HG02623 (cell line): ENCODE data around the gene B3GNT3.
A peak's percentile ranks its signal among the peaks of the same experiment; 100 is the strongest.
"Not testable (repeated sequence)": the region's sequence is repeated elsewhere in the genome, so short reads cannot be mapped to it uniquely, and the experiment has no call there.

Experiments
- ATAC-seq: cut with Tn5 transposase; IDR thresholded peaks from one replicate; pipeline ENCODE4 v1.9.1; 2021; ENCODE audit warnings: moderate library complexity; ENCODE audit not compliant: unreplicated experiment

Gene B3GNT3

DNA sequence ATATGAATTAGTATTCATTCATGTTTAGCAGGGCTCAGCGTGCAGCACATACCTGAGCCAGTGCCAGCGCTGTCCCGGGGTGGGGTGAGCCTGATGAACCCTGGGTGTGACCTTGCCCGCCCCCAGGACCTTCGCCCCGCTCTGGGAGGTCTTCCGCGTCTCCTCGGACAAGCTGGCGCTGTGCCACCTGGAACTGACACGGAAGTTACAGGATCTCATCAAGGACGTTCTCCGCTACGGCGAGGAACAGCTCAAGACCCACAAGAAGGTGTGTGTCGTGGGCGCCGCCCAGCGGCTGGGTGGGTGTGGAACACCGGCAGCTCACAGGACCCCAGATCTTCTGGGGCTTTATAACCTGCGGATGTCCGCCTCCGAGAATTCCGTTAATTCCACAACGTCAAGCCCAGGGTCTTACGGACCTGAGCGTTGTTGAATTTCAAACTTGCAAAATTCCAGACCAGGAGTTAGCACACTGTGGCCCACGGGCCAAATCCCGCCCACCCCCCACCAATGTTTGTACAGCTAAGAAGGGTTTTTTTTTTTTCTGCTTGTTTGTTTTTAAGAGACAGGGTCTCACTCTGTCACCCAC lies 28.3 kb upstream of the B3GNT3 start:
- no peak for ATAC-seq

DNA sequence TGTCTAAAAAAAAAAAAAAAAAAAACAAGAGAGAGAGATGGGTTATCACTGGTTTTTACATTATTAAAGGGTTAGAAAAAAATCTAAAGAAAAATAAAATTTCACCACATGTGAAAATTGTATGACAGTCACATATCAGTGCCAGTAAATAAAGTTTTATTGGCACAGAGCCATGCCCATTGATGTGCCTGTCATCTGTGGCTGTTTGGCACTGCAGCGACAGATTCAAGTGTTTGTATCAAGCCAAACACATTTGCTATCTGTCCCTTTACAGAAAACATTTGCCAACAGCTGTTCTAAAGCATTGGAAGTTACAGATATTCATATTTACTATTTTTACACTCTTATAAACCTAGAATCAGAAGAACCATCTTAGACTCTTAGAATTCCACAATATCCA lies 27.4 kb upstream of the B3GNT3 start:
- no peak for ATAC-seq

DNA sequence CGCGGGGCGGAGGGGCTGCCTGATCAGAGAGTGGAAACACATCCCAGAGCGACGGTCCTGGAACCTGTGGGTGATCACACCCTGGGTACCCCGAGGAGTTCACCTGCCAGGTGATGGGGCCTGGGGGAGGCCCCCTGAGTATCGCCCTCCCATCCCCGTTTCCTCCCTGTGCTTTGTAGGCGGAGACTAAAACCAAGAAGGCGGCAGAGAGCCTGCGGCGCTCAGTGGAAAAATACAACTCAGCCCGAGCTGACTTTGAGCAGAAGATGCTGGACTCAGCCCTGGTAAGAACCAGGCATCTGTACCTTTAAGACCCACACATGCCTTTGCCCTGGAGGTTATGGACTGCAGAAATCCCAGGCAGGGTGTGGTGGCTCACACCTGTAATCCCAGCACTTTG lies 24.3 kb upstream of the B3GNT3 start:
- no peak for ATAC-seq

DNA sequence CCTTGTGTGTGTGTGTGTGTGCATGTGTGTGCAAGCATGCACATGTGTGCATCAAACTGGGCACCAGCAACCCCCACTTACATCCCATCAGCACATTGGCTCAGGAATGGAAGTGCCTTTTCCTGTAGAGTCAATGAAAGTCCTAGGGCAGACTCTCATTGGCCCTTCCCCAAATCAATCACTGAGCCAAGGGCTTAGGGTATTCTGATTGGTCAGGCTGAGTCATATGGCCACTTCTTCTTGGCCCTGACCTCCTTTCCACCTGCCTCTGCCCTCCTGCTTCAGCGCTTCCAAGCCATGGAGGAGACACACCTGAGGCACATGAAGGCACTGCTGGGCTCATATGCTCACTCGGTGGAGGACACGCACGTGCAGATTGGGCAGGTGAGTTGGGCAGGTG lies 22.8 kb upstream of the B3GNT3 start:
- ATAC-seq: no peak

DNA sequence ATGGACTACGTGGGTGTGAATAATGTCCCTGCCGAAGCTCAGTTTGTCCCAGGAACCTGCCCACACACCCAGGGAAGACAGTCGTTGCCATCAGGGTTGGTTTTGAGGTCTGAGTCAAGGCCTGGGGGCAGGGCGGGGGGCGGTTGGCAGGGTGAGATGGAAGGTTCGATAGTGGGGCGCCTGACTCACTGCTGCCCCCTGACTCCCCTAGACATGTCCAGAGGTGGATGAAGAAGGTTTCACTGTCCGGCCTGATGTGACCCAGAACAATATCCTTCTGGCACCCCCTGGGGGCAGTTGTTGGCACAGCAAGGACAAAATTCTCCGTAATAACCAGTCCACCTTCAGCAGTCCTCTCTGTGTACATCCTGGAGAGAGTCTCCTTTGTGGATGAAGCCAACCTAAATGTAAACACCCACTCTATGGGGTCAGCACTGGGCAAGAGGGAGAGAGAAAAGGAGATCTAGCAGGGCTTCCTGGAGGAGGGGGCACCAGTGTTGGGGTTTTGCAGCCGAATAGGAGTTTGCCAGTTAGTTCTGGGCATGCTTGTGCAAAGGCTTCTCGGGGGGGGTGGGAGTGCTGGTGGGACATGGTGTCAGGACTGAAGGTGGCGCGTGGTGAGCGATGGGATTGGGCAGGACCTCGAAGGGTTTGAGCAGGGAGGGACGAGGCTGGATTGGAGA lies 19.6 kb upstream of the B3GNT3 start:
- ATAC-seq: no peak

DNA sequence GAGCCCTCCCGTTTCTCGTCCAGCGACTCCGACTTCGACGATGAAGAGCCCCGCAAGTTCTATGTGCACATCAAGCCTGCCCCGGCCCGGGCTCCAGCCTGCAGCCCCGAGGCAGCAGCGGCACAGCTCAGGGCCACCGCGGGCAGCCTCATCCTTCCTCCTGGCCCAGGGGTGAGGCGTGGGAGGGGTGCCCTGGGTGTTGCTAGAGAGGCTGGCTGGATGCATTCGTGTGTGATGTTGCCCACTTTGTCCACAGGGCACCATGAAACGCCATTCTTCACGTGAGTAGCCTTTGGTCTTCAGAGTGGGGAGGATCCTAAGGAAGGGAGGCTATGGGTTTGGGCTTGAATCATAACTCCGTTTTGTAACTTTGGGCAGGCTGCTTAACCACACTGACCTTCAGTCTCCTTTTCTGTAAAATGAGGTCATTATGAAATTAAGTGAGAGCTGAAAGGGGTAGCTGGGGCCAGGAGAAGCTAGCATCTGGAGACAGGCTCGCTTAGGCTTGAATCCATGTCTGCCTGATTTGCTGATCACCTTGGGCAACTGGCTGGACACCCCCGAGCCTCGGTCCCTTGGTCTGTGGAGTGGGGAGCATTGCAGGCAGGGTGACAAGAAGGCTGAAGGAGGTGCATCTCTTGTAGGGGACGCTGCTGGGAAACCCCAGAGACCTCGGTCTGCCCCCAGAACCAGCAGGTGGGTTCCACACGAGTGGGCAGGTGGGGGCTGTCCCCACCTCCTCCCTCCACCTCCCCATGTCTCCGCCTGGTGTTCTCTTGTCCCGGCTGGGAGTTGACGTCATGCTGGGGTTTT lies 18.7 kb upstream of the B3GNT3 start:
- ATAC-seq: peak; percentile 73

DNA sequence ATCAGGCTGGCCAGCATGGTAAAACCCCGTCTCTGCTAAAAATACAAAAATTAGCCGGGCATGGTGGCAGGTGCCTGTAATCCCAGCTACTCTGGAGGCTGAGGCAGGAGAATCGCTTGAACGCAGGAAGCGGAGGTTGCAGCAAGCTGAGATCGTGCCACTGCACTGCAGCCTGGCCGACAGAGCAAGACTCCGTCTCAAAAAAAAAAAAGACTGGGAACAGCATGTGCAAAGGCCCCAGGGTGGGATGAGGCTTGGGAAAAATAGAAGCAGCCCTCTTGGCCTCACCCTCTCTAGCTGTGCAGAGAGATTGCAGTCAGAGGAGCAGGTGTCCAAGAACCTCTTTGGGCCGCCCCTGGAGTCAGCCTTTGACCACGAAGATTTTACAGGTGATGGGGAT lies 17.1 kb upstream of the B3GNT3 start:
- not testable (repeated sequence) for ATAC-seq

DNA sequence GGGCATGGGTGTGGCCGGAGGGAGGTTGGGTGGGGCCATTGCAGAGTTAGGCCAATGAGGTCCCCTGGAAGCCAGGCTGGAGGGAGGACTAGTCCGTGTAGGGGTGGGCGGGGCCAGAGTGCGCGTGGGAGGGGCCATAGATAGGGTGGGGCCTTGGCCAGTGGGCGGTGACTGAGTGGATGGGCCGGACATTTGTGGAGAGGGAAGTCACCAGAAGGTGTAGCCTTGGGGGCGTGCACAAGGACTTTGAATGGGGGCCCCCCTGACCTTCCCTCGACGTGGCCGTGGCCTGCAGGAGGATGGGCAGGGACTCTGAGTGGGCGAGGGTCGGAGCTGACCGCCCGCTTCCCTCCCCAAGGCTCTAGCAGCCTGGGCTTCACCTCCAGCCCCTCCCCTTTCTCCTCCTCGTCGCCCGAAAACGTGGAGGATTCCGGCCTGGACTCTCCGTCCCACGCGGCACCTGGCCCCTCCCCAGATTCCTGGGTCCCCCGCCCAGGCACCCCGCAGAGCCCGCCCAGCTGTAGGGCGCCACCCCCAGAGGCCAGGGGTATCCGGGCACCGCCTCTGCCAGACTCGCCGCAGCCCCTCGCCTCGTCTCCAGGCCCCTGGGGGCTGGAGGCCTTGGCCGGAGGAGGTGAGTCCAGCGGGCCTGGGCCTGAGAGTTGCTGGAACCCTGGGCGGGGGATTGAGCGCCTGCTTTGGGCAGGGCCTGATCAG lies 16.5 kb upstream of the B3GNT3 start:
- ATAC-seq: no peak

DNA sequence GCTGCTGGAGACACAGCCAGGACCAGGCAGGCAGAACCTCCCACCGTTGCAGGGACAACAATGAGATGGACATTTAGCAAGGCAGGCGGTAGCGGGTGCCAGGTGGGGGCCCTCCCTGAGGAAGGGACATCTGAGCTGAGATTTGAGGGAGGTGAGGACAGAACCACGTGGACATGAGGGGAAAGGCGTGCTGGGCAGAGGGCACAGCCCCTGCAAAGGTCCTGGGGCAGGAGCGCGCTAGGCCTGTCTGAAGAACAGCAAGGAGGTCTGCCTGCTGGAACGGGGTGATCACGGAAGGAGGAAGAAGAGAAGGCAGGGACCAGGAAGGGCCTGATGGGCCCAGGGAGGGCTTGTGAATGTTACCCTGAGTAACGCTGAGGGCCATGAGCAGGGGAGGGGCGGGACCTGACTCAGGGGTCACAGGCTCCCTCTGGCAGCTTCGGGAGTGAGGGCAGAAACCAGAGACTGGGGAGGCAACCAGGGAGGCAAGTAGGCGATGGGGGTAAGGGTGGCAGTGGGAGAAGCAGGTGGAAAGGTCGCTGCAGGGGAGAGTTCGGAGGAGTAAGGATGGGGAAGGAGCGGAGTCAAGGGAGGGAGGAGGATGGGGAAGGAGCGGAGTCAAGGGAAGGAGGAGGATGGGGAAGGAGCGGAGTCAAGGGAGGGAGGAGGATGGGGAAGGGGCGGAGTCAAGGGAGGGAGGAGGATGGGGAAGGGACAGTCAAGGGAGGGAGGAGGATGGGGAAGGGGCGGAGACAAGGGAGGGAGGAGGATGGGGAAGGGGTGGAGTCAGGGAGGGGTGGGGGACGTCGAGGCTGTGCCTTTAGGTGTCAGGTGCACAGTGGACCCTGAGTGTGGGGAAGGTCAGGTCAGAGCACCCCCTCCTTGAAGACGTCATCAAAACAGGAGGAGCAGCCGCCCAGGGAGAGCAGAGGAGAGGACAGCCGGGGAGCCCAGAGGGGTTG lies 15.7 kb upstream of the B3GNT3 start:
- no peak for ATAC-seq

DNA sequence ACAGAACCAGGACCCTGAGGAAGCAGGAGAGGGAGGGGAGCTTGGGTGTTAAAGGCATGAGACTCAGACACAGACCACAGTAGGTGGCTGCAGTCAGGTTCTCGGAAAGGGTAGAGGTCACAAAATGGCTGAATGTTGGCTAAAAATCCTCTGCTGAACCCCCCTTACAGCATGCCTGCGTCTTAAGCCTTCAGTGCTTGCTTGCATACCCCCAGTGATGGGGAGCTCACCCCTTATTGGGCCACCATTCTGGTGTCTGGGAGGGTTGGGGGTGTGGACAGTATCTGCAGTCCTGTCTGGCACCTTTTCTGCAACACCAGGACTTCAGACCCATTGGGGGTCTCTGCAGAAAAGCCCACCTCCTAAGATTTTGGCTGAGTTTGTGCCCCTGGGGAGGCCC lies 14.2 kb upstream of the B3GNT3 start:
- ATAC-seq: no peak

DNA sequence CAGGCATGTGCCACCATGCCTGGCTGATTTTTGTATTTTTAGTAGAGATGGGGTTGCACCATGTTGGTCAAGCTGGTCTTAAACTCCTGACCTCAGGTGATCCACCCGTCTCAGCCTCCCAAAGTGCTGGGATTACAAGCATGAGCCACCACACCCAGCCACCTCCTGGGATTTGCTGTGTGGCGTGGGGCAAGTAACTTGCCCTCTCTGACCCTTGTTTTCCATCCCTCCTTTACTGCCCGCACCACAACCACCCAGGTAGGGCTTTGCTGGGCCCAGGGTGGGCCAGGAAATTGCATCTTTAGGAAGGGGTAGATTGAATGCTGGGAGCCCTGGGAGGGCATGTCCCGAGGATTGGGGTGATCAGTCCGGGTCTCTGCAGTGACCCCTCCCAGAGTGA lies 11.2 kb upstream of the B3GNT3 start:
- ATAC-seq: not testable (repeated sequence)

DNA sequence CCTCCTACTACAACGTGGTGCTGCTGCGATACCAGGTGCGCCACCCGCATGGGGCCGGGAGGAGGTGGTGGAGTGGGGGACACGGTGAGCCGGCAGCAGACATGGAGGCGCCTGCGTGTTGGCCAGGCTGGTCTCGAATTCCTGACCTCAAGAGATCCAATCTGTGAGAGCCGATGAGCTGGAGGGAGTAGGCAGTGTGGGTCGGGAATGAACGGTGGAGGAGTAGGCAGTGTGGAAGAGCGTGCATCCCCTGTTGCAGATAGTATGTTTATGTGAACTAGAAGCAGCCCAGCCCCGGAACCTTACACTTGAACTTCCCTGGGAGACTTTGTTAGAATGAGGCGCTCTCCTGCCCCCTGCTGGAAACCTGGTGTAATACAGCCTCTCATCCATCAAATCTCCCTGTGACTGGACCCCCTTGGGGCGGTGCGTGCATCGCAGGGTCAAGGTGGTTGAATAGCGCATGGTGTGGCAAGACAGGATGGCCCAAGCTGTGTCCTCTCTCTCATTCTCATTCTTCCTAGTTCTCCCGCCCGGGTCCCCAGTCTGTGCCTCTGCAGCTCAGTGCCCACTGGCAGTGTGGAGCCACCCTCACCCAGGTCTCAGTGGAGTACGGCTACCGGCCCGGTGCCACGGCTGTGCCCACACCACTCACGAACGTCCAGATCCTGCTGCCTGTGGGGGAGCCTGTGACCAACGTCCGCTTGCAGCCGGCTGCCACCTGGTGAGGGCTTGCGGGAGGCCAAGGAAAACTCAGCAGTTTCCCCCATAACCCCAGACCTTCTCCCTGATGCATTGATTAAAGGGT lies 10.5 kb upstream of the B3GNT3 start:
- ATAC-seq: no peak

DNA sequence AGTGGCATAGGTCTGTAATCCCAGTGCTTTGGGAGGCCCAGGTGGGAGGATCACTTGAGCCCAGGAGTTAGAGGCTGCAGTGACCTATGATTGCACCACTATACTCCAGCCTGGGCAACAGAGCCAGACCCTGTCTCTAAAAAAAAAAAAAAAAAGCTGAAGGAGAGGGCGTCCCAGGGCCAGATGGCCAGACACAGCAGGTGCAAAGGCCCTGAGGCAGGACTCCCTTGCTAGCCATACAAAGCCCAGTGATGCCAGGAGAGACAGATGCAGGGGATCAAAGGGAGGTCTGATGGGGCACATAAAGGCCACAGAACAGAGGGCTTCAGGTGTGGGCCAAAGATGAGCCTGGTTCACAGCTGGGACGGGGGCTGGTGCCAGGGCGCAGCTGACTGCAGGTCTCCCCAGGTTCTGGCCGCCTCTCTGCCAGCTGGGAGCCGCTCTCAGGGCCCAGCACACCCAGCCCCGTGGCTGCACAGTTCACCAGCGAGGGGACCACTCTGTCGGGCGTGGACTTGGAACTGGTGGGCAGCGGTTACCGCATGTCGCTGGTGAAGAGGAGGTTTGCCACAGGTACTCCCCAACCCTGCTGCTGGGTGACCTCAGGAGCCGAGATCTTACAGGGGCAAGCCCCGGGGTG lies 7.5 kb upstream of the B3GNT3 start:
- no peak for ATAC-seq

DNA sequence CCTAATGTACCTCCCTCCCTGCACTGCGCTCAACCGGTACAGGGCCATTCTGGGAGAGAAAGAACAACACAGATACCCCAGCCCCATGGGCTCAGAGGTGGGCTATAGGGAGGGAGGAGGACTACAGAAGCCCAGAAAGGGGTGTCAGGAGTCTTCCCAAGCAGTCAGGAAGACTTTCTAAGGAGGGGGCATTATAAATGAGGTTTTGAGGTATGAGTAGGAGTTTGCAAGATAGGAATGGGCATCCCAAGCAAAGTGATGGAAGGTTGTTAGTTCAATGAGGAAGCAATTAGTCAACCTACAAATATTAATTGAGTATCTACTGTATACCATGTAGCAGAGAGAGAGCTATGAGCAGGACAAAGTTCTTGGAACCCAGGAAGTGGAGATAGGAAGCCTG lies 6.3 kb upstream of the B3GNT3 start:
- no peak for ATAC-seq

DNA sequence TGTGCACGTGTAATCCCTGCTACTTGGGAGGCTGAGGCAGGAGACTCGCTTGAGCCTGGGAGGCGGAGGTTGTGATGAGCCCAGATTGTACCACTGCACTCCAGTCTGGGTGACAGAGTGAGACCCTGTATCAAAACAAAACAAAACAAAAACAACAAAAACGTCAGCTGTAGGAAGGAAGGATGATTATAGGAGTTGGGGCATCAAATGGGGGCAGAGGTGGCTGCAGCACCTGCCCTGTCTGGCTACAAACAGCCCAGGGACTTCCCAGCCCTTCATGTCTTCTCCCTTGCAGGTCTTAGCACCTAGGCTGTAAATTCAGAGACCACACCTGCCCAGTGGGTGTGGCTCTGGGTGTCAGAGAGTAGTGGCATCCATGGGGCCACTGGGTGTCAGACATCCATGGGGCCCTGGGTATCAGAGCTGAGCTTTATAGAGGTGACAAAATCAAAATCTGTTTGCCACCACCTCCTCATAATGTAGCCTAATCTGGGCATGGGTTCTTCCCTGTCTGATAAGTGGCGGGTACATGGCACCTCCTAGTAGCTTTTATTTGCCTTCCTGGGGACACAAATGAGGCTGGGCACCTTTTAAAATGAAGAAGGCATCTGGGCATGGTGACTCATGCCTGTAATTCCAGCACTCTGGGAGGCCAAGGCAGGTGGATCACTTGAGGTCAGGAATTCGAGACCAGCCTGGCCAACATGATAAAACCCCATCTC lies 4.7 kb upstream of the B3GNT3 start:
- no peak for ATAC-seq

DNA sequence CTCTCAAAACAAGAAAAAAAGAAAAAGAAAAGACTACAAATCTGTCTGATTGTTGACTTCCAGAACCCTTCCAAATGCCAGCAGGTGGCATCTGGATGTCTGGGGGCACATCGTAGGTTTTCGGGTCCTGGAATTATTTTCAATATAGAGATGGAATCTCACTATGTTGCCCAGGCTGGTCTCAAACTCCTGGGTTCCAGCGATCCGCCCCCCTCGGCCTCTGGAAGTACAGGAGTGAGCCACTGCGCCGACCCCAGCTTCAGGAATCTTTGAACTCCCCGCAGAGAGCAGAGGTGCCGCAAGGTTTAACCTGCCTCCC lies 567 bp upstream of the B3GNT3 start:
- ATAC-seq: no peak

DNA sequence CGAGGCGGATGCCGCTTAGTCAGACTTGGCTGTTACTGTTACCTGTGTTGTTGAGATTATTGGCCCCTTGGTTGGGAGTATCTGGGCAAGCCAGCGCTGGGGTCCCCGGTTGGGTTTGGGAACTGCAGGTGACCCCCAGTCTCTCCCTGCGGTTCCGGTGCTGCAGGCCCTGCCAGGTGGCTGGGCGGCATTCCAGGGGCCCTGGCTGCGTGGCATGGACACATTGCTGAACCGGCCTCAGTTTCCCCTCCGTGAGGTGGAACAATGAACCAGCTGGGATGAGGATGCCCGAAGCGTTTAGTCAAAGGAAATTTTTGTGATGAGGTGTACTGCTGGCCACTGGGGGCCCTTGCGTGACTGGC lies 538 bp downstream of the B3GNT3 start:
- ATAC-seq: no peak

DNA sequence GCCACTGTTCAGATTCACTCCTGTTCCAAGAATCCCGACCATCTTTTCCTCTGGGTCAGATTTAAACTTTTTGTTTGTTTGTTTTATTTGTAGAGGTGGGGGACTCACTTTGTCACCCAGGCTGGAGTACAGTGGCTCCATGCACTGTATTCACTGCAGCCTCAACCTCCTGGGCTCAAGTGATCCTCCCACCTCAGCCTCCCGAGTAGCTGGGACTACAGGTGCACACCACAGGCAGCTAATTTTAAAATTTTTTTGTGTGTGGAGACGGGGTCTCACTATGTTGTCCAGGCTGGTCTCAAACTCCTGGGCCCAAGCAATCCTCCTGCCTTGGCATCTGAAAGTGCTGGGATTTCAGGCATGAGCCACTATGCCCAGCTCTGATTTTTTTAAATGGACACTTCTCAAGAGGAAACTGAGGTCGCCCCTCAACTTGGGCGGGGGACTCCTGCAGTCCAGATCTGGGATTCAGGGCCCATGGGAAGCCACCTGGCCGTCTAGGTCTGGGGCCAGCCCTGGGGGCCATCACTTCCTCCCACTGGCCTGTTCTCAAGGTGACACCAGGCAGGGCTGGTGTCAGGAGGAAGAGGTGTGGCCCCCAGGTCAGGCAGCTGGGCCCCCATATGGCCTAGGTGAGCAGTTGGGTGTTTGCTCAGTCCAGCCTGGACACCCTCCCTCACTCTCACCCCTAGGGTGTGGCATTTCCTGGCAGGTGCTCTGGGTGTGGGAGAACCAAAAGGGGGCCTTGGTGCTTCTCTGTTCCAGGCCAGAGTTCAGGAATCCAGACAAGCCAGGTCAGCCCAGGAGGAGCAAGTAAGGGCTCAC lies 1.3 kb downstream of the B3GNT3 start:
- ATAC-seq: no peak
